AG09309 (cell line): ENCODE results near the gene BIRC3.
"Not testable (repeated sequence)": the region's sequence is repeated elsewhere in the genome, so short reads cannot be mapped to it uniquely, and the experiment has no call there.

Experiments used
- DNase-seq: peaks from one replicate; pipeline ENCODE4 v3.0.0-alpha.2; 2010; ENCODE audit warnings: low read depth
- H3K4me3 ChIP-seq: 2 replicates; pipeline ENCODE4 v1.5.1; 2011; ENCODE audit warnings: mild to moderate bottlenecking, low read depth, low read length, moderate library complexity; ENCODE audit not compliant: control insufficient read depth
- TF ChIP-seq, protein P1 (sequence below): IDR thresholded peaks from 2 replicates; pipeline ENCODE4 v1.5.1; 2011; ENCODE audit warnings: mild to moderate bottlenecking, low read depth, low read length, inconsistent platforms; ENCODE audit not compliant: insufficient read depth, control insufficient read depth; ENCODE audit errors: missing control alignments

Gene BIRC3

GRCh38 chr11:102292933-102293332, 24.4 kb upstream of the BIRC3 start:
- DNase-seq: no peak
- no peak overlapping the region for H3K4me3 ChIP-seq
- TF ChIP-seq, protein P1, sequence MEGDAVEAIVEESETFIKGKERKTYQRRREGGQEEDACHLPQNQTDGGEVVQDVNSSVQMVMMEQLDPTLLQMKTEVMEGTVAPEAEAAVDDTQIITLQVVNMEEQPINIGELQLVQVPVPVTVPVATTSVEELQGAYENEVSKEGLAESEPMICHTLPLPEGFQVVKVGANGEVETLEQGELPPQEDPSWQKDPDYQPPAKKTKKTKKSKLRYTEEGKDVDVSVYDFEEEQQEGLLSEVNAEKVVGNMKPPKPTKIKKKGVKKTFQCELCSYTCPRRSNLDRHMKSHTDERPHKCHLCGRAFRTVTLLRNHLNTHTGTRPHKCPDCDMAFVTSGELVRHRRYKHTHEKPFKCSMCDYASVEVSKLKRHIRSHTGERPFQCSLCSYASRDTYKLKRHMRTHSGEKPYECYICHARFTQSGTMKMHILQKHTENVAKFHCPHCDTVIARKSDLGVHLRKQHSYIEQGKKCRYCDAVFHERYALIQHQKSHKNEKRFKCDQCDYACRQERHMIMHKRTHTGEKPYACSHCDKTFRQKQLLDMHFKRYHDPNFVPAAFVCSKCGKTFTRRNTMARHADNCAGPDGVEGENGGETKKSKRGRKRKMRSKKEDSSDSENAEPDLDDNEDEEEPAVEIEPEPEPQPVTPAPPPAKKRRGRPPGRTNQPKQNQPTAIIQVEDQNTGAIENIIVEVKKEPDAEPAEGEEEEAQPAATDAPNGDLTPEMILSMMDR: no peak

GRCh38 chr11:102293873-102294601, 23.2 kb upstream of the BIRC3 start:
- DNase-seq: no peak
- no peak overlapping the region for H3K4me3 ChIP-seq
- TF ChIP-seq, protein P1: peak; percentile 70

DNA sequence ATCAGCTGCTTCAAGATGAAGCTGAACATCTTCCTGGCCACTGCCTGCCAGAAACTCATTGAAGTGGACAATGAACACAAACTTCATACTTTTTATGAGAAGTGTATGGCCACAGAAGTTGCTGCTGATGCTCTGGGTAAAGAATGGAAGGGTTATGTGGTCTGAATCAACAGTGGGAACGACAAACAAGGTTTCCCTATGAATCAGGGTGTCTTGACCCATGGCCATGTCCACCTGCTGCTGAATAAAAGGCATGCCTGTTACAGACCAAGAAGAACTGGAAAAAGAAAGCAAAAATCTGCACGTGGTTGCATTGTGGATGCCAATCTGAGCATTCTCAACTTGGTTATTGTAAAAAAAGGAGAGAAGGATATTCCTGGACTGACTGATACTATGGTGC, 22.2 kb upstream of the BIRC3 start:
- DNase-seq: no peak
- TF ChIP-seq, protein P1: no peak
- H3K4me3 ChIP-seq: no peak overlapping the region

- not testable (repeated sequence) for H3K4me3 ChIP-seq, DNase-seq
Measured at GRCh38 chr11:102296757-102297156, 20.5 kb upstream of the BIRC3 start.

GRCh38 chr11:102300837-102301236, 16.4 kb upstream of the BIRC3 start:
- DNase-seq, H3K4me3 ChIP-seq: not testable (repeated sequence)

- TF ChIP-seq, protein P1: no peak
- H3K4me3 ChIP-seq: no peak overlapping the region
- DNase-seq: no peak
Measured at GRCh38 chr11:102302241-102302640, 15.0 kb upstream of the BIRC3 start.

DNA sequence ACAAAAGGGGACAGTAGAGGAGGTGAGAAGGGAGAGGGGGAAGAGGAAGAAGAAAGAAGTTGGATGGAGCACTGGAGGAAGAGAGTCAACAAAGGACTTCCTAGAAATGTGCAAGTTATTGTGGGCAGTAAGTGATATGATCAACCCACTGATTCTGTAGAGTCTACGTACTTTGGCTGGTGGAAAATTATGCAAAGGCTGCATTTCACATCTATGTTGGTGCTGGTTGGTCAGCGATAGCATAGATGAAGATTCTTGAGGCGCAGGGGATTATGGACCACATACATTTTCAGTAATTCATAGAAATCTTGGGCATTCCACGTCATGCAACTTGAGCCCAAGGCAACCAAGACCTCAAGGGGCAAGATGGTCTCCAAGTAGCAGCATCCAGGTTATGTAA, 12.6 kb upstream of the BIRC3 start:
- no peak overlapping the region for H3K4me3 ChIP-seq
- TF ChIP-seq, protein P1: no peak
- no peak for DNase-seq
